ENCODE measurements around the gene SPTLC3.

Gene SPTLC3

DNA sequence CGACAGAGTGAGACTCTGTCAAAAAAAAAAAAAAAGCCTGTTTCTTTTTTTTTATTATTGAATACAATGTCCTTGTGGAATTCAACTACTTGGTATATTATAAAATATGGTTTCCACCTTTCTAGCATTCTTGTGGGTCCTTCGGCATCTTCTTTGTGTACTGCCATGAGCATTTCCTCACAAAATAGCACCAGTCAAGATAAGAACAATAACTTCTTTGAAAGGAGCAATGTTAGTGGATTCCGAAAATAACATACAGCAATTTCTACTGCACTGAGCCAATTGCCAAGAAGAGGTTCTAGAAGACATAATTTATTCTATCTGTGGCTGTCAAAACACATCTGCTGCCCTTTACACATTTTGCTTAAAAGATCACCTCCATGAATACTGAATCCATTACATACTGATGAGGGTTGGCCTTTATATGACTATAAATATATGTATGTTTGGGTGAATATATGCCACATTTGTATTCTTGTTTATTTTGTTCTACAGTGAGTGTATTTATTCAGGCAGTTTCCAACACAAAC, 19.1 kb upstream of the SPTLC3 start:
- Histone ChIP-seq H3K36me3 (ENCODE audit: control insufficient read depth, low read depth, low read length) (no peaks in the 10 kb centered on the region), H3K4me3 (ENCODE audit: low read length) (no peak overlapping the region), H3K9ac (ENCODE audit: low read length) (no peak overlapping the region), H3K27me3 (ENCODE audit: control insufficient read depth, insufficient read depth, low read length) (no peaks in the 10 kb centered on the region), H3K9me3 (ENCODE audit: control insufficient read depth, low read depth, low read length) (no peaks in the 10 kb centered on the region), H3K4me1 (ENCODE audit: control insufficient read depth, low read depth, low read length) (no peaks in the 10 kb centered on the region), H3K27ac (ENCODE audit: low read length) (no peak overlapping the region)

DNA sequence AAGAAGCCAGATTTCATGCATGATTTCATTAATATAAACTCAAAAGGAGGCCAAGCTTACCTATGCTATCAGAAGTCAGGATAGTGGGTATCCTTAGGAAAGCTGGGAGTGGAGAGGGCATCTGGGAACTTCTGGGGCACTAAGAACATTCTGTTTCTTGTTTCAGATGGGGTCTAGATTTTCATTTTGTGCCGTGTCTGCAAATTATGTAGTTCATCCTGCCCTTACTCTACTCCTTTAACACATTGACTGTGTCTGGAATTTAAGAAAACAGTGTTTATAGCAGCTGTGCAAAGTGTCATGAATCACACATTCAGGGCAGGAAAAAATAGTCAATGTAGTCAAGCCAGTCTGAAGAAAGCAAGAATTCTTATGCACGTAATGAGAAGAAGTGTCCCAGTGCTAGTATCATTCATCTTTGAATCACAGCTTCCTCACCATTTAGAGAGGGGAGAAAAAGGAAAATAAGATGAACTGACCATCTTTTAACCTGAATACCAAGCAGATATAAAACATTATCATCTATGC, 11.6 kb upstream of the SPTLC3 start:
- H3K9me3 ChIP-seq (ENCODE audit: control insufficient read depth, low read depth, low read length) = no peaks in the 10 kb centered on the region
- no peaks in the 10 kb centered on the region for H3K27me3 ChIP-seq (ENCODE audit: control insufficient read depth, insufficient read depth, low read length)
- no peak overlapping the region for H3K4me3 ChIP-seq (ENCODE audit: low read length)
- H3K4me1 ChIP-seq (ENCODE audit: control insufficient read depth, low read depth, low read length) = no peaks in the 10 kb centered on the region
- no peak overlapping the region for H3K9ac ChIP-seq (ENCODE audit: low read length)
- H3K36me3 ChIP-seq (ENCODE audit: control insufficient read depth, low read depth, low read length) = no peaks in the 10 kb centered on the region
- H3K27ac ChIP-seq (ENCODE audit: low read length) = no peak overlapping the region

- no peak overlapping the region for H3K9ac ChIP-seq (ENCODE audit: low read length)
- no peaks in the 10 kb centered on the region for H3K27me3 ChIP-seq (ENCODE audit: control insufficient read depth, insufficient read depth, low read length)
- H3K9me3 ChIP-seq (ENCODE audit: control insufficient read depth, low read depth, low read length) = no peaks in the 10 kb centered on the region
- no peak overlapping the region for H3K27ac ChIP-seq (ENCODE audit: low read length)
- no peaks in the 10 kb centered on the region for H3K36me3 ChIP-seq (ENCODE audit: control insufficient read depth, low read depth, low read length)
- H3K4me1 ChIP-seq (ENCODE audit: control insufficient read depth, low read depth, low read length) = no peaks in the 10 kb centered on the region
- H3K4me3 ChIP-seq (ENCODE audit: low read length) = no peak overlapping the region
Measured at GRCh38 chr20:12998046-12998445, 10.7 kb upstream of the SPTLC3 start.

- Histone ChIP-seq H3K27me3 (ENCODE audit: control insufficient read depth, insufficient read depth, low read length) (no peaks in the 10 kb centered on the region), H3K27ac (ENCODE audit: low read length) (no peak overlapping the region), H3K36me3 (ENCODE audit: control insufficient read depth, low read depth, low read length) (no peaks in the 10 kb centered on the region), H3K9ac (ENCODE audit: low read length) (no peak overlapping the region), H3K4me1 (ENCODE audit: control insufficient read depth, low read depth, low read length) (no peaks in the 10 kb centered on the region), H3K9me3 (ENCODE audit: control insufficient read depth, low read depth, low read length) (no peaks in the 10 kb centered on the region), H3K4me3 (ENCODE audit: low read length) (no peak overlapping the region)
Measured at GRCh38 chr20:12999201-12999600, 9.6 kb upstream of the SPTLC3 start.

DNA sequence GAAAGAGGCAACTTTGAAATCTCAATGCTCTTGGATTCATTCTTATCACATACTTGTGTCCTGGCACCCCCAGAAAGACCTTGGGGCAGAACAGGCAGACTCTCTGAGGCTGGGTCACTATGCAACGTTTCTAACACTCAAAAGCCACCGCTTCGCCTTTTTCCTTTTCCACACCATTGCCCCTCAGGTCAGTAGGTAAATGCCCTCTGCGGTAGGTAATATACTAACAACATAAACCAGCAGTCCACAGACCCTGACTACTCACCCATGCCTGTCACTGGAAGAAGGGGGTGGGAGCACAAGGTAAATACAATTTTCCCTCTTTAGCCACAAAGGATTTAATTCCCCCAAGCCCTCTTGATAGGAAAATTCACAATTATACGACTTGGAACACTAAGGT, 6.5 kb upstream of the SPTLC3 start:
- H3K27ac ChIP-seq (ENCODE audit: low read length) = no peak overlapping the region
- H3K4me3 ChIP-seq (ENCODE audit: low read length) = no peak overlapping the region
- H3K27me3 ChIP-seq (ENCODE audit: control insufficient read depth, insufficient read depth, low read length) = no peaks in the 10 kb centered on the region
- no peaks in the 10 kb centered on the region for H3K9me3 ChIP-seq (ENCODE audit: control insufficient read depth, low read depth, low read length)
- no peaks in the 10 kb centered on the region for H3K36me3 ChIP-seq (ENCODE audit: control insufficient read depth, low read depth, low read length)
- no peak overlapping the region for H3K9ac ChIP-seq (ENCODE audit: low read length)
- no peaks in the 10 kb centered on the region for H3K4me1 ChIP-seq (ENCODE audit: control insufficient read depth, low read depth, low read length)

DNA sequence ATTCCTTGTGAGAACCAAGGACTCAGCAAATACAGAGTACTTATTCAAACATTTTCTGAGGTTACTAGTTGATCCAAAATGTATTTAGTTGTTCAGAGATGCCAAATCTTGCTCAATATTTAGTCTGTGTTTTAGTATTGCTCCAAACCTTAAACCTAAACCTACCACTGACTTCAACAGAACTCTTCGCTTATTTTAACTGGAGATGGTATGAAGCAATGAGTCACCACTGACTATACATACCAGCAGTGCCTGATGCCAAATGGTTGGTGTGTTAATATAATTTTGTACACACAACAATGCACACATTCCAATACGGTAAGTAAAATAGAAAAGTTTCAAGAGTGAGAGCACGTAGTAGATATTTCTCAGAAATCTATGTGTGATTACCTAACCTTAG, 1.9 kb upstream of the SPTLC3 start:
- Histone ChIP-seq H3K9me3 (ENCODE audit: control insufficient read depth, low read depth, low read length) (no peaks in the 10 kb centered on the region), H3K36me3 (ENCODE audit: control insufficient read depth, low read depth, low read length) (no peaks in the 10 kb centered on the region), H3K27me3 (ENCODE audit: control insufficient read depth, insufficient read depth, low read length) (no peaks in the 10 kb centered on the region), H3K27ac (ENCODE audit: low read length) (no peak overlapping the region), H3K4me3 (ENCODE audit: low read length) (no peak overlapping the region), H3K4me1 (ENCODE audit: control insufficient read depth, low read depth, low read length) (peaks cover 14% of the 10 kb centered on the region), H3K9ac (ENCODE audit: low read length) (no peak overlapping the region)

DNA sequence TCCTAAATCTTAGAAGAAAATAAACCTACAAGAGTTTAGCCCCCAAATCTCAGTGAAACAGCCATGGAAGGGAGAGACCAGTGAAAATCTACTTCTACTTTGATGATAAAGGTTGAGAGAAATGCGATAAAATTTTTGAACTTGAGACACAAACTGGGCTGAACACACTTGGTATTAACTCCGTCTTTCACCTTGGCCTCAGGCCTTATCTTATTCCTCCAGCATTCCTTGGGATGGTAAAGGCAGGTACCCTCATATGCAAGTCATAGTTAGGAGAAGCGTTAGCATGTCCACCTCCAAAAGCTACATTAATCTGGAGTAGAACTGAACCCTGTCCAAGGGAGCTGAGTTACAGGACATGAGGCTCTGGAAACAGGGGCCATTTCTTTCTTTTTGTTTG, 1.2 kb upstream of the SPTLC3 start:
- H3K27me3 ChIP-seq (ENCODE audit: control insufficient read depth, insufficient read depth, low read length) = no peaks in the 10 kb centered on the region
- H3K4me1 ChIP-seq (ENCODE audit: control insufficient read depth, low read depth, low read length) = peaks cover 14% of the 10 kb centered on the region
- H3K9me3 ChIP-seq (ENCODE audit: control insufficient read depth, low read depth, low read length) = no peaks in the 10 kb centered on the region

DNA sequence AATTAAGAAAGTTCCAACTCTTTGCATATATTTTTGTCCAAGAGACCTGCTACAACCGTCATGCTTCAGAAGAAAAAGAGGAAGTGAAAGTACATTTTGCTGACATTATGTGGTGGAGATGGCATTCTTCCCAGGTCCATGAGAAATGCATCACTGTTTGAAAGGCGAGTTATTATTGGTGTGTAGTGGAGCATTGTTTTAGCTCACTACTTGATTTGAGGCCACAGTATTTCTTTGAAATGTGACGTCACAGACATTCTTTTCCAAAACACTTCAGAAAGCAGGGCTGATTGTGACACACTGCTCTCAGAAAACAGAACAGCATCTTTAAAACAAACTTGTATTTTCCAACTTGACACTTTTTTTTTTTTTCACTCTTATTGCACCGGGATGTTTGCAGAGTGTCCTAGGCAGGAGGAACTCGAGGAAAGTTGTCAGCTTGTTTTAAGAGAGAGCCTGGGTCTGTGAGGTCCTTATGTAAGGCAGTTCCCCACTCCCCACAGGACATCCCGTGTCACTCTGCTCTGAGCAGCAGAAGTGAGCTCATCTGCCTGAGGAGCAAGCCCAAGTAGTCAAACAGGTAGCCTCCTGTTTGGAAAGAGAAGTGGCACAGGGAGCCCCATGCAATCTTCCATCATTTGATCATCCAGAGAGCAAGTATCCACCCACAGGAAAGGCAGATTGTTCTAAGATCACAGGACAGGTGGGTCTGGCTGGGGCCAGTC, 1.1 kb downstream of the SPTLC3 start:
- Histone ChIP-seq H3K4me3 (ENCODE audit: low read length) (no peak overlapping the region), H3K9ac (ENCODE audit: low read length) (no peak overlapping the region), H3K27me3 (ENCODE audit: control insufficient read depth, insufficient read depth, low read length) (no peaks in the 10 kb centered on the region), H3K36me3 (ENCODE audit: control insufficient read depth, low read depth, low read length) (no peaks in the 10 kb centered on the region), H3K9me3 (ENCODE audit: control insufficient read depth, low read depth, low read length) (no peaks in the 10 kb centered on the region), H3K4me1 (ENCODE audit: control insufficient read depth, low read depth, low read length) (peaks cover 14% of the 10 kb centered on the region), H3K27ac (ENCODE audit: low read length) (no peak overlapping the region)

More for the DNA sequence above, 1.2 kb upstream of the SPTLC3 start:
- Histone ChIP-seq H3K27ac (ENCODE audit: low read length) (no peak overlapping the region), H3K36me3 (ENCODE audit: control insufficient read depth, low read depth, low read length) (no peaks in the 10 kb centered on the region), H3K9ac (ENCODE audit: low read length) (no peak overlapping the region), H3K4me3 (ENCODE audit: low read length) (no peak overlapping the region)

GRCh38 chr20:13012886-13013285, 4.1 kb downstream of the SPTLC3 start:
- H3K4me3 ChIP-seq (ENCODE audit: low read length) = no peak overlapping the region
- peaks cover 14% of the 10 kb centered on the region for H3K4me1 ChIP-seq (ENCODE audit: control insufficient read depth, low read depth, low read length)
- no peak overlapping the region for H3K27ac ChIP-seq (ENCODE audit: low read length)
- H3K36me3 ChIP-seq (ENCODE audit: control insufficient read depth, low read depth, low read length) = no peaks in the 10 kb centered on the region
- H3K9ac ChIP-seq (ENCODE audit: low read length) = no peak overlapping the region
- H3K27me3 ChIP-seq (ENCODE audit: control insufficient read depth, insufficient read depth, low read length) = no peaks in the 10 kb centered on the region
- H3K9me3 ChIP-seq (ENCODE audit: control insufficient read depth, low read depth, low read length) = no peaks in the 10 kb centered on the region

DNA sequence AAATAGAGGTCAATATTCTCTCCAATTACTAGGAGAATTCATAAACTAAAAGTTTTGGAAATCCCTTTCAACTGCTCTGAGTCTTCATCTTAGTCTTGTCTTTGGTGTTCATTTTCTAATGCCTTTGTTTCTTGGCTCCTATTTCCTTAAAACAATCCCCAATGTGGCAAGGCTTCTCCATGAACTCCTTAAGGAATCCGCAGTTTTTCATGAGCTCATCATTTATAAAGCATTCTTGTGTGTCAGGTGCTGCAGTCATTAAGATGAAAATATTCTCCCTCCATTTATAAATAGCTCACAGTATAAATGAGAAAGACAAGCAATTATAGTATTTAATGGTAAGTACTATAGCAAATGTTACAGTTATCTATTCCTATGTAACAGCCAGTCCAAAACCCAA, 4.6 kb downstream of the SPTLC3 start:
- no peaks in the 10 kb centered on the region for H3K36me3 ChIP-seq (ENCODE audit: control insufficient read depth, low read depth, low read length)
- H3K4me3 ChIP-seq (ENCODE audit: low read length) = no peak overlapping the region
- no peak overlapping the region for H3K9ac ChIP-seq (ENCODE audit: low read length)
- H3K27me3 ChIP-seq (ENCODE audit: control insufficient read depth, insufficient read depth, low read length) = no peaks in the 10 kb centered on the region
- H3K4me1 ChIP-seq (ENCODE audit: control insufficient read depth, low read depth, low read length) = peaks cover 14% of the 10 kb centered on the region
- no peaks in the 10 kb centered on the region for H3K9me3 ChIP-seq (ENCODE audit: control insufficient read depth, low read depth, low read length)
- H3K27ac ChIP-seq (ENCODE audit: low read length) = no peak overlapping the region

DNA sequence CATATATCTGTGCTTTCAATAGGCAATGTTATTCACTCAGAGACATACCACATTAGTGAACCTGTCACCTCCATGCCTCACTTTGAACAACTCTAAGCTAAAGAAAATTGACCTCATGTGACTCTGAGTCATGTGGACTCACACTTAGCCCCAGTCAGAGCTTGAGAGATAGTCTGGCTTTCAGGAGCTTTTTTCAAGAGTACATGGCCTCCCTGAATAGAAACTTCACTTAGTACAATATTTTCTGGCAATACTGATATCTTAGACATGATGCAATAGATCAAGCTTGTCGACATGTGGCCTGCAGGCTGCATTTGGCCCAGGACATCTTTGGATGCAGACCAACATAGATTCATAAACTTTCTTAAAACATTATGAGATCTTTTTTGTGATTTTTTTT, 8.5 kb downstream of the SPTLC3 start:
- Histone ChIP-seq H3K36me3 (ENCODE audit: control insufficient read depth, low read depth, low read length) (no peaks in the 10 kb centered on the region), H3K4me1 (ENCODE audit: control insufficient read depth, low read depth, low read length) (no peaks in the 10 kb centered on the region), H3K9ac (ENCODE audit: low read length) (no peak overlapping the region), H3K27me3 (ENCODE audit: control insufficient read depth, insufficient read depth, low read length) (no peaks in the 10 kb centered on the region), H3K27ac (ENCODE audit: low read length) (no peak overlapping the region), H3K9me3 (ENCODE audit: control insufficient read depth, low read depth, low read length) (no peaks in the 10 kb centered on the region), H3K4me3 (ENCODE audit: low read length) (no peak overlapping the region)

DNA sequence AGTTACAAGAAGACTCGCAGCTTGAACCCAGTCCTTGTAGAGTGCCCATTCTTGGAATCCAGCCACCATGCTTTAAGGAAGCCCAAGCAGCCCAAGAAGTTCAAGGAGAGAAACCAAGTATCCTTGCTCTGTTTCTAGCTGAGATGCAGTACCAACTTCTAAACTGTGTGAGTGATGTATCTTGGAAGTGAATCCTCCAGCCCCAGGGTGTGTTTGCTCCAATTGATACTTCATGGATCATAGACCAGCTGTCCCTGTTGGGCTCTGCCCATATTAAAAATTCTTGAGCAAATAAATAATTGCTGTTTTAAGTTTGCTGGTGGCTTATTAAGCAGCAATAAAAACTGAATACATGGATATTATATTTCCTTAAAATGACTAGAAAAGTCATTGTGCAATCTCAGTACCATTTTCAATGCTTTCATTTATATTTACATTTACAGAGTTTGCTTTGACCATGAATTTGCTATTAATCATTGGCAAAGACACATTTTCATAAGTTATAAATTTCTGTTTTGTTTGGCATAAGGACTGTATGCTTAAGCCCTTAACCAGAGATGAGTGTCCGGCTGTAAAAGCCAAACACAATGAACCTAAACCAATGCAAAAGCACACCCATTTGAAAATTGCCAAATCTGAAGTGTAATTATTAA, 9.2 kb downstream of the SPTLC3 start:
- Histone ChIP-seq H3K4me3 (ENCODE audit: low read length) (no peak overlapping the region), H3K9ac (ENCODE audit: low read length) (no peak overlapping the region), H3K27ac (ENCODE audit: low read length) (no peak overlapping the region), H3K9me3 (ENCODE audit: control insufficient read depth, low read depth, low read length) (no peaks in the 10 kb centered on the region), H3K4me1 (ENCODE audit: control insufficient read depth, low read depth, low read length) (no peaks in the 10 kb centered on the region), H3K27me3 (ENCODE audit: control insufficient read depth, insufficient read depth, low read length) (no peaks in the 10 kb centered on the region), H3K36me3 (ENCODE audit: control insufficient read depth, low read depth, low read length) (no peaks in the 10 kb centered on the region)
